Mesendoderm (in vitro differentiated cells): Measurements from ENCODE around the gene POMP.
A peak's percentile ranks its signal among the peaks of the same experiment; 100 is the strongest.
"Not testable (repeated sequence)": the region's sequence is repeated elsewhere in the genome, so short reads cannot be mapped to it uniquely, and the experiment has no call there.

Source experiments
- DNase-seq: peaks from one replicate; pipeline ENCODE4 v3.0.0; 2013
- H2AK5ac ChIP-seq: 2 replicates; pipeline ENCODE4 v1.6.1; 2013; ENCODE audit warnings: low read length, inconsistent platforms
- H2BK120ac ChIP-seq: 2 replicates; pipeline ENCODE4 v1.6.1; 2013; ENCODE audit warnings: low read depth, mild to moderate bottlenecking, low read length, moderate library complexity, mixed read lengths
- H2BK15ac ChIP-seq: replicated peaks from 2 replicates; pipeline ENCODE4 v1.6.1; 2013; ENCODE audit warnings: low read depth, mild to moderate bottlenecking, moderate library complexity
- H2BK5ac ChIP-seq: 2 replicates; pipeline ENCODE4 v1.6.1; 2013; ENCODE audit warnings: low read length, inconsistent platforms
- H3K18ac ChIP-seq: 2 replicates; pipeline ENCODE4 v1.6.1; 2013; ENCODE audit warnings: mild to moderate bottlenecking, low read length, mixed read lengths
- H3K23ac ChIP-seq: one replicate; pipeline ENCODE4 v1.6.1; 2013; ENCODE audit warnings: low read length
- H3K27ac ChIP-seq: 2 replicates; pipeline ENCODE4 v1.5.1; 2013; ENCODE audit warnings: low read depth, mild to moderate bottlenecking, inconsistent platforms, low read length, moderate library complexity
- H3K27me3 ChIP-seq: 2 replicates; pipeline ENCODE4 v1.6.1; 2013; ENCODE audit warnings: low read length, control low read depth, mild to moderate bottlenecking, inconsistent platforms; ENCODE audit not compliant: insufficient read depth, poor library complexity
- H3K36me3 ChIP-seq: 2 replicates; pipeline ENCODE4 v1.6.1; 2013; ENCODE audit warnings: low read length, inconsistent platforms; ENCODE audit not compliant: control insufficient read depth, insufficient read depth
- H3K4ac ChIP-seq: one replicate; pipeline ENCODE4 v1.6.1; 2013; ENCODE audit warnings: low read depth, mild to moderate bottlenecking, low read length, moderate library complexity
- H3K4me1 ChIP-seq: 2 replicates; pipeline ENCODE4 v1.6.1; 2013; ENCODE audit warnings: low read depth, low read length, inconsistent platforms; ENCODE audit not compliant: control insufficient read depth
- H3K4me2 ChIP-seq: 2 replicates; pipeline ENCODE4 v1.6.1; 2013; ENCODE audit warnings: low read length
- H3K4me3 ChIP-seq: 2 replicates; pipeline ENCODE4 v1.5.1; 2013; ENCODE audit warnings: mild to moderate bottlenecking, low read length
- H3K56ac ChIP-seq: one replicate; pipeline ENCODE4 v1.6.1; 2013; ENCODE audit warnings: low read length
- H3K79me1 ChIP-seq: 2 replicates; pipeline ENCODE4 v1.6.1; 2013; ENCODE audit warnings: low read length, inconsistent platforms
- H3K79me2 ChIP-seq: 2 replicates; pipeline ENCODE4 v1.6.1; 2013; ENCODE audit warnings: mild to moderate bottlenecking, low read length; ENCODE audit not compliant: control insufficient read depth, insufficient read depth
- H3K9ac ChIP-seq: 2 replicates; pipeline ENCODE4 v1.6.1; 2013; ENCODE audit warnings: low read length, inconsistent platforms
- H4K5ac ChIP-seq: one replicate; pipeline ENCODE4 v1.6.1; 2013; ENCODE audit warnings: low read length
- H4K8ac ChIP-seq: one replicate; pipeline ENCODE4 v1.6.1; 2013; ENCODE audit warnings: low read depth, mild to moderate bottlenecking, control low read depth, low read length, moderate library complexity
- WGBS: extraction: QIAGEN DNeasy Blood & Tissue Kit; methylation state at CpG from one replicate; pipeline ENCODE4 v1.1.7; 2013; ENCODE audit warnings: low lambda C conversion rate, missing lambda C conversion rate; ENCODE audit not compliant: insufficient coverage; ENCODE audit errors: extremely low coverage; 5-methylcytosine and 5-hydroxymethylcytosine counted together

The POMP gene

GRCh38 chr13:28671126-28671792 is 12.3 kb downstream of the POMP start:
- Histone ChIP-seq H3K4ac (no peak overlapping the region), H3K27me3 (no peaks in the 10 kb centered on the region), H3K18ac (no peak overlapping the region), H3K4me3 (no peak overlapping the region), H4K8ac (no peak overlapping the region), H3K56ac (no peak overlapping the region), H3K36me3 (peaks cover 7% of the 10 kb centered on the region), H3K79me2 (no peaks in the 10 kb centered on the region), H2BK120ac (no peak overlapping the region), H3K9ac (no peak overlapping the region), H2BK15ac (no peak overlapping the region), H3K27ac (no peak overlapping the region), H3K79me1 (no peaks in the 10 kb centered on the region), H4K5ac (no peak overlapping the region), H3K23ac (no peak overlapping the region), H3K4me2 (no peak overlapping the region), H3K4me1 (no peaks in the 10 kb centered on the region), H2BK5ac (no peak overlapping the region), H2AK5ac (no peak overlapping the region)
- no peak for DNase-seq

- peaks cover 4% of the 10 kb centered on the region for H3K36me3 ChIP-seq
- no peak overlapping the region for H3K4me2 ChIP-seq
- H3K4me3 ChIP-seq = no peak overlapping the region
- no peak for DNase-seq
- no peaks in the 10 kb centered on the region for H3K27me3 ChIP-seq
- H3K79me1 ChIP-seq = no peaks in the 10 kb centered on the region
- H4K8ac ChIP-seq = no peak overlapping the region
- no peak overlapping the region for H3K18ac ChIP-seq
- H3K4me1 ChIP-seq = no peaks in the 10 kb centered on the region
- H3K4ac ChIP-seq = no peak overlapping the region
- no peak overlapping the region for H3K27ac ChIP-seq
- H2AK5ac ChIP-seq = no peak overlapping the region
- no peak overlapping the region for H3K23ac ChIP-seq
- no peak overlapping the region for H2BK5ac ChIP-seq
- H2BK15ac ChIP-seq = no peak overlapping the region
- H3K56ac ChIP-seq = no peak overlapping the region
- WGBS = no CpG with 5 or more reads among the region's 1 CpG
- H3K9ac ChIP-seq = no peak overlapping the region
- no peaks in the 10 kb centered on the region for H3K79me2 ChIP-seq
- H4K5ac ChIP-seq = no peak overlapping the region
- no peak overlapping the region for H2BK120ac ChIP-seq
These were observed 19.9 kb downstream of the POMP start for GRCh38 chr13:28678809-28679208.

- H2AK5ac ChIP-seq = no peak overlapping the region
- no peak overlapping the region for H4K5ac ChIP-seq
- H3K79me2 ChIP-seq = no peaks in the 10 kb centered on the region
- no peak overlapping the region for H3K4ac ChIP-seq
- H3K9ac ChIP-seq = no peak overlapping the region
- H3K4me3 ChIP-seq = no peak overlapping the region
- H3K27ac ChIP-seq = no peak overlapping the region
- H3K56ac ChIP-seq = no peak overlapping the region
- no peak overlapping the region for H3K4me2 ChIP-seq
- no CpG with 5 or more reads among the region's 1 CpG for WGBS
- H4K8ac ChIP-seq = no peak overlapping the region
- H2BK5ac ChIP-seq = no peak overlapping the region
- H2BK120ac ChIP-seq = no peak overlapping the region
- no peaks in the 10 kb centered on the region for H3K4me1 ChIP-seq
- peaks cover 1% of the 10 kb centered on the region for H3K36me3 ChIP-seq
- no peak overlapping the region for H2BK15ac ChIP-seq
- H3K18ac ChIP-seq = no peak overlapping the region
- no peak for DNase-seq
- H3K23ac ChIP-seq = no peak overlapping the region
- H3K27me3 ChIP-seq = no peaks in the 10 kb centered on the region
- no peaks in the 10 kb centered on the region for H3K79me1 ChIP-seq
These were observed 20.7 kb downstream of the POMP start for GRCh38 chr13:28679628-28680027.

- peaks cover 1% of the 10 kb centered on the region for H3K36me3 ChIP-seq
- no peak overlapping the region for H3K9ac ChIP-seq
- H3K27ac ChIP-seq = no peak overlapping the region
- no CpG with 5 or more reads among the region's 2 CpGs for WGBS
- H2BK5ac ChIP-seq = no peak overlapping the region
- H3K4me3 ChIP-seq = no peak overlapping the region
- no peaks in the 10 kb centered on the region for H3K27me3 ChIP-seq
- no peak overlapping the region for H3K4me2 ChIP-seq
- H3K18ac ChIP-seq = no peak overlapping the region
- no peaks in the 10 kb centered on the region for H3K79me2 ChIP-seq
- no peak overlapping the region for H4K8ac ChIP-seq
- H3K23ac ChIP-seq = no peak overlapping the region
- H3K4me1 ChIP-seq = no peaks in the 10 kb centered on the region
- no peak overlapping the region for H2BK120ac ChIP-seq
- H3K4ac ChIP-seq = no peak overlapping the region
- no peak overlapping the region for H3K56ac ChIP-seq
- no peak overlapping the region for H4K5ac ChIP-seq
- H2AK5ac ChIP-seq = no peak overlapping the region
- no peaks in the 10 kb centered on the region for H3K79me1 ChIP-seq
- H2BK15ac ChIP-seq = no peak overlapping the region
- no peak for DNase-seq
These were observed 21.6 kb downstream of the POMP start for GRCh38 chr13:28680541-28680940.

- H2BK5ac ChIP-seq, H3K56ac ChIP-seq, H3K27ac ChIP-seq, H3K4me2 ChIP-seq, H3K4me1 ChIP-seq, H2BK15ac ChIP-seq, DNase-seq, H3K4ac ChIP-seq, H3K36me3 ChIP-seq, H2BK120ac ChIP-seq, H4K8ac ChIP-seq, H4K5ac ChIP-seq, H3K23ac ChIP-seq, H3K9ac ChIP-seq, H3K18ac ChIP-seq, H3K4me3 ChIP-seq, H3K27me3 ChIP-seq, H3K79me2 ChIP-seq, H2AK5ac ChIP-seq, H3K79me1 ChIP-seq: not testable (repeated sequence)
- no CpG with 5 or more reads among the region's 8 CpGs for WGBS
These were observed 24.2 kb downstream of the POMP start for GRCh38 chr13:28683169-28683568.

- no peak overlapping the region for H2BK15ac ChIP-seq
- no peak overlapping the region for H3K4me2 ChIP-seq
- no peak overlapping the region for H3K4ac ChIP-seq
- WGBS = no CpG with 5 or more reads among the region's 7 CpGs
- H3K9ac ChIP-seq = no peak overlapping the region
- no peak overlapping the region for H3K23ac ChIP-seq
- H3K27ac ChIP-seq = no peak overlapping the region
- no peaks in the 10 kb centered on the region for H3K36me3 ChIP-seq
- no peak overlapping the region for H2BK120ac ChIP-seq
- H2AK5ac ChIP-seq = no peak overlapping the region
- no peak overlapping the region for H4K5ac ChIP-seq
- no peak overlapping the region for H3K4me3 ChIP-seq
- no peak overlapping the region for H3K56ac ChIP-seq
- no peaks in the 10 kb centered on the region for H3K4me1 ChIP-seq
- peak; percentile 93 for DNase-seq
- H3K27me3 ChIP-seq = no peaks in the 10 kb centered on the region
- H3K79me2 ChIP-seq = no peaks in the 10 kb centered on the region
- H2BK5ac ChIP-seq = no peak overlapping the region
- H4K8ac ChIP-seq = no peak overlapping the region
- H3K18ac ChIP-seq = no peak overlapping the region
- no peaks in the 10 kb centered on the region for H3K79me1 ChIP-seq
These were observed 25.3 kb downstream of the POMP start for GRCh38 chr13:28684257-28684656.
